GM21786 (cell line): Measurements from ENCODE around the gene C10orf53.

Experiments
- ATAC-seq: cut with Tn5 transposase; IDR thresholded peaks from one replicate; pipeline ENCODE4 v1.9.1; 2021; ENCODE audit not compliant: unreplicated experiment

C10orf53 gene, protein sequence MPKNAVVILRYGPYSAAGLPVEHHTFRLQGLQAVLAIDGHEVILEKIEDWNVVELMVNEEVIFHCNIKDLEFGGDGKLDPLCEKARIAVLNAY

DNA sequence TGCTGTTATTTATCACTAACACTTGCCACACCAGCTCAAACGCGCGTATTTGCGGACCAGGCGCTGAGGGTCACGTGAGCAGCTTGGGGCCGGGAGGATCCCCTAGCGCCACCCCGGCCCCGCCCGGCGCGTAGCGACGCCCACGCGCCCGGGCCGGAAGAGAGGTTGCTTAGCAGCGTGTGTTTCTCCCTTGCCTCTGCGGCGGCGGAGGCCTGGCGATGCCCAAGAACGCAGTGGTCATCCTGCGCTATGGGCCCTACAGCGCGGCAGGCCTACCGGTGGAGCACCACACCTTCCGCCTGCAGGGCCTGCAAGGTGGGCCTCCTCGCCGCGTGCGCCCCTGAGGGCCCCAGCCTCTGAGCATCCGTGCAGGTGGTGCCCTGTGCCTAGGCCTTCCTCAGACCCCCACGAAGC is at the start of gene C10orf53:
Gene C10orf53 (plus strand): TSS at position 172 of the 414 bp plus-strand sequence. CDS start 47 bp downstream, at position 219.
- no peak for ATAC-seq

DNA sequence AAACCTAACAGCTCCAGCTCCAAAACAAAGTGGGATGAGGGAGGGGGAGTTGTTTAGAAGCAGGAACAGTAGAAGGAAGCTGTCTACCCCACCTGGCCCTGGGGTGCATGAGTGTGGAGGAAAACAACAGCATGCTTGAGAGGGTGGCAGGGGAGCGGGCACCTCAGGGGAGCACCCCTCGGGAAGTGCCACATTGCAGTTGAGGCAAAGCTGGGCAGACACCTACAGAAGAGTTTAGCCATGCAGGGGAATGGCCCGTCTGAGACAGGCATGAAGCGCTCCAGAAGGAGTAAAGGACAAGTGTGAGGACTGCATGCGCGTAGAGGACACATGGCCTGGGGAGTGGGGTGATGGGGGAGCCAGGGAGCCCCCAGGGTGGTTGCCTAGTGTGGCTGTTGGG is 47.5 kb upstream of the C10orf53 start:
- no peak for ATAC-seq

DNA sequence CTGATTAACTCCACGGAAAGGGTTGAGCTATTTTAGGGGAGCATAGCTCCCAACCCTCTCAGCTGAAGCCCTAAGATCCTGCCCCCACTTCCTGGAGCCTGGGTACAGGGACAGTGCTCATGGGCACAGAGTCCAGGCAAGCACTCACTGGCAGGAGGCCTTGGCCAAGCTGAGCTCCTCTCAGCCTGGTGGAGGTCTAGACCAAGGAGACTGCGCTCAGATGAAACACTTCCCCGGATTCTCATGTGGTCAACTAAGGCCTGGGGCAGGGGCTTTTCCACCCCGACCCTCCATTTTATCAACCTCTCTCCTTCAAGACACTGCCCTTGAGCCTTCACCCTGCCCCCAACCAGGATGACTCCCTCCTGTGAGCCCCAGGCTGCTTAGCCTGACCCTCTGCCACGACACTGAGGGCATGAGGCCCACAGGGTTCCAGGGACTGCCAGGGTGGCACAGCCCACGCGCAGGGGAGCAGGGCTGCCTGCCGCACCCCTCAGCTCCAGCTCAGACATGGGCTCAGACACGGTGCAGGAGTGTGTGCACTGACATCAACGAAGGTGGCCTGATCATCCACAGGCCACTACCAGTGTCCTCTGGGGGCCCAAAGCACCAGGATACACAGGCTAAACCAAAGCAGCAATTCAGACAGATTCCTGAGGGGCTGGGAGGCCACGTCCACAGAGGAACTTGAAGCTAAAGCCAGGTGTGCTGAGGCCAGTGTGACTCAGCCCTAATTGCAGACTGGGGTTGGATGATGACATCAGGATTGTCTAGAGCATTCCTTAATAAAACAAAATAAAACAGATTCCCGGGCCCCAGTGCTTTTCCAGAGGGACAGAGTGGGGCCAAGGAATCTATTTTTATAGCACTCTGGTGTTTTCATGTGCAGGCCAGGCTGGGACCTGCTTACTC is 46.8 kb upstream of the C10orf53 start:
- no peak for ATAC-seq

DNA sequence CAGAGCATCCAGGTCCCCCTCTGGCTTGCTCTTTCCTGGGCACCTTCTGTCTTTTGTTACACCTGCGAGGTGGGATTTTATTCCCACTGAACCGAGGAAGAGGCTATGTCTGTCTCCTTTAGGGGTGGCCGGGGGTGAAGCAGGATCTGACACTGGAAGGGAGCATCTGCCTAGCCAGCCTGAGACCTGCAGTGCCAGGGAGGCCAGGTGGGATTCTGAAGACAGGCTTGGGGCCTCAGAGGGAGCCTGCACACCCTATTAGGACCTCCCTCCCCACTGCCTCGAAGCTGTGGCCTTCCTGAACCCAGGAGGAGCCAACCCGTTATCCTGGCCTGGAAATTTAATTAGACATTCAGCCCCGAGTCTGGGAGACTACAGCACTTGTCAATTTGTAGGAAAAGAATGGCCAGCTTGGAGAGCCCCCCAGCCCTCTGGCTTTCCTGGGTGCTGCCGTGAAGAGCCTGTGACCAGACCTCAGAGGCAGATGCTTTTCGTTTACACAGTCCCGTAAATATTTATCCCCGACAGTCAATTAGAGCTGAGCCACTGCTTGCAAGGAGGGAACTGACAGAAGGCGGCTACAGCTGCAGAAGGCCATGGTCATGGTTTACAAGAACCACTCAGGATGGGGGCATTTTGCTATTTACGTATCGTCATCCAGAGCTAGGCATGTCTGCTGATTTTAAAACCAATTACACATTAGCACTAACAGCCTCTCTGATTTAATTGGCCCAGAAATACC is 46.0 kb upstream of the C10orf53 start:
- no peak for ATAC-seq

DNA sequence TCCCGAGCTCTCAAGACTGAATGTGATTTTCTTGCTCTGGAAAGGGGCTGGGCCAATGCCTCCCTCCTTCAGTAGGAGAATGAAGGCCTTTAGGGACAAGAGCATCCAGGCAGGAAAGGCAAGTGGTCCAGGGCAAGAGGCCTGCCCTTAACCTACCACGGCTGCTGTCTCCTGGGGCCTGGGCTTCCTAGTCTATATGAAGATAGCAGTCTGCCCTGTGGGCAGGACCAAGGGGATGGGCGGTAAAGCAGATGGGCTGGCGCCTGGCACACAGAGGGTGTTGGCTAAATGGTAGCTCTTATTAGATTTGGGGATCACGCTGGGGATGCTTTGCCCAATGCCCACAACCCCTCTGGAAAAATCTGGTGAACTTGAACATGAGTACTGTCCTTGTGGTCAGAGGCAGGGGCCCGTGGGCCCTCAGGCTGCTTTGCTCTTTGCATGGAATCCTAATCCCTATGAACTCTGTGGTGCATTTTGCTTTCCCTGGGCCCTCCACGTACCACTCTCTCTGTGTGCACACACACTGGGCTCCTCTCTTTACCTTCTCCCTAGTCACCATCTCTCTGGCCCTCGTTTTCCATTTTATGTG is 45.3 kb upstream of the C10orf53 start:
- ATAC-seq, result no peak

DNA sequence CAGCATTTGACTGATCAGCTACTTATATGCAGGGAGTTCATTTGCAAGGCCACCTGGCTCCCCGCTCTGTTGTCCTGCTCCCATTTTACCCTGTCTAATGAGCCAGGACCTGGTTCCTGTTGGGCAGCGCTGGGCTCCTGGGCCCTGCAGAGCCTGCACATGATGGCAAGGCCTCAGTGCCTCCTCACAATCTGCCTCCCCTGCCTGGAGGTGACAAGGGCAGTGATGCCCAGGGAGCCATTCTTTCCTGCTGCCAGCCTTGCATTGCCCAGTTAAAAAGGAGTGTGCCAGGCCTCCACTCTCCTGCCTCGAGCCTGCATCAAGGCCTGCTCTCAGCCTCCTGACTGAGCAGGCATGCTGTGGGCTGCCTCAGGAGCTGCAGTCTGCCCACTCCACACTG is 37.1 kb upstream of the C10orf53 start:
- ATAC-seq, result no peak

DNA sequence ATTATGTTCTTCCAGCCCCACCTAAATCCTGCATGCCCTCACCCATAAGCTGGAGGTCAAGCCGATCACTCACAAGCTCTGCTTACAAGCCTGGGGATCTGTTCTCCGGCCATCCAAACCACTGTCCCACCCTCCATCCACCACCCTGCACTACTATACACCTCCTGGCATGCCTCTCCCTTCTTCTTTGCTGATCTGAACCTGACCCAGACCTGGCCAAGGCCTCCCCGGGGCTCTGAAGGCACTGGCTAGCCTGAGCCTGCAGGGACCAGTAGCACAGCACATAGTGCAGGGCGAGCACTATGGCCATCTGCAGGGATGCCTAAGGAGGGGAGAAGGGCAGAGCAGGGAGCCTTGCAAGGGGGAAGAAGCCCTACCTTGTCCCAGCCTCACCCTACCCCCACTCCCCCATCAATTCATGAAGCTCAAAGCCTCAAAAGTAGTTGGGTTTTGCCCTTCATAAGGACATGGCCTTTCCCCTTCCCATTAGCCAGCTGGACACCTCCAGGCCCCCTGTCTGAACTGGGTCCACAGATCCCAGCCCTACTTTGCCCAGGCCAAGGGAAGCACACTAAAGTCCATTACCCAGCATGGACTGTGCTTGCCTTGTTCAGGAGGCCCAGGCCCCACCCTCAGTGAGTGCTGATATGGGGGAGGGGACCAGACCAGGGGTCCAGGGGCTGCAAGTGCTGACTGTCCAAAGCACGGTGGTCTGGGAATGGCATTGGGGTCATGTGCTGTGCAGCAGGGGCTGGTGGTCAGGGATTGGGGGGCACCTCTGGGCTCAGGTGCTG is 36.0 kb upstream of the C10orf53 start:
- no peak for ATAC-seq

DNA sequence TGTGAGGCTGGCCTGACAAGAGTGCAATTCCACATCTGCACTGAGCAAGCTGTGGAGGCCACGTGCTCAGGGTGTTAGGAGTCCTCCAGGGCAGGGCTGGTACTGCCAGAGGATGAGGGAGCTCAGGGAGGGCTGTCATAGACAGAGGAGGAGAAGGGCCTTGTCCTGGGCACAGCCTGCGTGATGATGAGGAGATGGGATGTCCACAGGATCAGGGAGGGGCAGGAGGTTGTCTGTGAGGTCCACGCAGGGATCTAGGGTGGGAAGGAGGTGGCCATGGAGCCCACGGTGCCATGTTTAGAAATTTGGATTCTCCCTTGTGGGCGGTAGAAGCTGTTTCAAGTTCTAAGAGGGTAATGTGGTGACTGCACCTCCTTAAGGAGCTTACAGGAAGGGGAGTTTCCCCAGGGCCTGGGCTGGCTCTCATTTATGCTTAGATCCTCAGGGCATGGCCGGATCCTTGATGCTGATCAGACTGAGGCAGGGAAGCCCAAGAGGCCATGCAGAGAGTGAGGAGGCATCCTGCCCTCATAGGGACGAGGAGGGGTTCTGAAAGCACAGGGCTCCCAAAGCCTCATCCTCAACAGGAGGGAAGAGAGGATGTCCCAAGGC is 35.3 kb upstream of the C10orf53 start:
- ATAC-seq, result no peak

DNA sequence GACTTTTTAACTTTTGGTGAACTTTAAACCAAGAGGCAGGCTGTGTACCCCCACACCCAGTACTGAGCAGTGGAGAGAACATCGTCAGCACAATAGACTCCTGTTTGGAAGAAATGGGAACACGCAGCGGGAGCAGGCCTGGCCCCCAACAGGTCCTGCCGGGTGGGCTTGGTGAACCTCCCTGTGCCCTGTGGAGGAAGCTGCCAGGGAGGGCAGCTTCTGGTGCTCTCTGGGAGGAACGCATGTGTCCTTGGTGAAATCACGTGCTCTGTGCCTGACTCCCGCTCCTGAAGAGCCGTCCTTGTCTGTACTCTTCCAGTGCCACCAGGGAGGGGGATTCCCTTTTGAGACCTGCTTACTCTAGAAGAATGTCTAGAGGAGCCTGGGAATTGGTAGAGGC is 34.0 kb upstream of the C10orf53 start:
- no peak for ATAC-seq

DNA sequence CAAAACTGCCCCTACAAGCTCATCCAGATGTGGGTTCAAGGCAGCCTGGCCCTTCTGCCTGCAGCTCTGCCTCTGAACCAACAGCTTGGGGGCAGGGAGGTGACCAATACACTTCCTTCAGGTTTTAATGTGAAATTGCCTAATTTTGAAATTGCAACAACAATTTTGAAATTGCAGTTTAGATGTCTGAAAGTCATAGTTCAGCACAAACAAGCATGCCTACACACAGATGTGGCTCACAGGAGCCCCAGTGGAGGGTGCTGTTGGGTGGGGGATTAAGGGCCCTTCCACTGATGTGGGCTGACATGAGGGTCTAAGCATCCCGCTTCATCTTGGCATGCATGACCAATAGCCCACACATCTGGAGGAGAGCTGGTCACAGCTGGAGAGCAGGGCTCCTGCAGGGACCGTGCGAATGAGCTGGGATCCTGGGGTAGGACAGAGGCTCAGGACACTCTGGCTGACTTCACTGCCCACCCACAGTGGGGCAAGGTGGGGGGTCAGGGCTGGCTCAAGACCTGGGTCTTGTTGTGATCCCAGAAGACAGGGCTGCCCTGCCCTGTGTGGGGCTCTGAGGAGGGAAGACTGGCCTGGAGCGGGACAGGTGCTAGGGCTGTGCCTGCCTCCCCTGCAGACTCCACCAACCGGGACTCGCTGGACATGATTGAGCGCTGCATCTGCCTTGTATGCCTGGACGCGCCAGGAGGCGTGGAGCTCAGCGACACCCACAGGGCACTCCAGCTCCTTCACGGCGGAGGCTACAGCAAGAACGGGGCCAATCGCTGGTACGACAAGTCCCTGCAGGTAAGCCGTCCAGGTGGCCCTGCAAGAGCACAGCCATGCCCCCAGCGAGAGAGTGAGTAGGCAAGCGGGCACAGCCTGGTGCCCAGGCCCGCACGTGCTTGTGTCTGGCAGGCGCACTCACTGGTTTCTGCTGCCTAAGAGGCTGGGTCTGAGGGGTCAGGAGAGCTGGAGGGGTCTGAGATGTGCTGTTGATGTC is 33.3 kb upstream of the C10orf53 start:
- no peak for ATAC-seq

DNA sequence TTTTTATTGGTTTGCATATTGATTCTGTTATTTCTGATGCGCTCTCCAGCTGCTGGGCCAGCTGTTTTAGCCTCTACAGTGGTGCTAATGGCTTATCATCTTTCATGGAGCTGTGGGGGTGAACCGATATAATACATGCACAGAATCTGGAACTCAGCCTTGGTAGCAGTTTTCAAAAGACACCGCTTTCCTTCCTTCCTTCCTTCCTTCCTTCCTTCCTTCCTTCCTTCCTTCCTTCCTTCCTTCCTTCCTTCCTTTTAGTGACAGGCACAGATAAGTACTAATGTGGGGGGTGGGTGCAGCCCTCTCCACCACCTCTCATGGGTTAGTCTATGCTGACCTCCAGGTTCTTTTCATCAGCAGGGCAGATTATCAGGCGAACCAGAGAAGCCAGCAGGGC is 31.9 kb upstream of the C10orf53 start:
- no peak for ATAC-seq

DNA sequence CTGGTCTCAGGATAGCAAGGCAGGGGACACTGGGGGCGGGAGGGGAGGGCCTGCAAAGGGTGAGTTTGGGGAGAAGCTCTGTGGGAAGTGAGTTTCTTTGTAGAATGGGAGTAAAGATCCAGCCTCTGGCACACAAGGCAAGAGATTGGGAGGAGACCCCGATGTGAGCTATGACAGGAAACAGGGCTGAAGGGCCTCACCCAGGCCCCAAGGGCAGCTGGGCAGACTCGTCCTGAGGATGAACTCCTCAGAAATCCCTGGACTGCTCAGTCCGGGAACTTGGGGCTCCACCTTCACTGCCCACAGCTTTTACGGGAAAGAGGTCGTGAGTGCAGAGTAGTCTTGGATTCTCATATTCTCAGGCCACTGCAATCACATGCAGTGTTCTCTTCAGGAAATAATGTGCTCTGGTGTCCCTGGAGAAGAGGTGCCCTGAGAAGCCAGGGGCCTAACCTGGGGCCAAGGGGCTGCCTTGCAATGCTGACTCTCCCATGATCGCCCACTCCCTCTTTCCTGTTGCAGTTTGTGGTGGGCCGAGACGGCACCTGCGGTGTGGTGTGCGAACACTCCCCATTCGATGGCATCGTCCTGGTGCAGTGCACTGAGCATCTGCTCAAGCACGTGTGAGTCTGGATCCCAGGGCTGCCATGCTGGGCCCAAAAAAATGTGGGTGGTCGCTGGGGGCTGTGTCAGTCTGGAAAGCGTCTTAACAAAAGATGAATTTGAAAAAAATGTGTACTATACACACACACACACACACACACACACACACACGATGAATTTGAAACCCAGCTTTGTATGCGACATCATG is 31.3 kb upstream of the C10orf53 start:
- no peak for ATAC-seq

DNA sequence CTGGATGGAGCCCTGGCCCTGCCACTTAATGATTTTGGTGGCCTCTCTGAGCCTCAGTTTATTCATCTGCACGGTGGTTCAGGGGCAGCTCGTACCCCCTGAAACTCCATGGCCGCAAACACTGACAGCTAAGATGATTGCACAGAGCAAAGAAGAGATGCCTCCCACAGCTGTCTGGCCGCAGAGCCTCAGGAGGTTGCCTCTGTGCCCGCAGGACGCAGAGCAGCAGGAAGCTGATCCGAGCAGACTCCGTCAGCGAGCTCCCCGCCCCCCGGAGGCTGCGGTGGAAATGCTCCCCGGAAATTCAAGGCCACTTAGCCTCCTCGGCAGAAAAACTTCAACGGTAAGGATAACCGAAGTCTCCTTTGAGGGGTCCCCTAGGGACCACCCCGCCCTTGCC is 30.2 kb upstream of the C10orf53 start:
- no peak for ATAC-seq

DNA sequence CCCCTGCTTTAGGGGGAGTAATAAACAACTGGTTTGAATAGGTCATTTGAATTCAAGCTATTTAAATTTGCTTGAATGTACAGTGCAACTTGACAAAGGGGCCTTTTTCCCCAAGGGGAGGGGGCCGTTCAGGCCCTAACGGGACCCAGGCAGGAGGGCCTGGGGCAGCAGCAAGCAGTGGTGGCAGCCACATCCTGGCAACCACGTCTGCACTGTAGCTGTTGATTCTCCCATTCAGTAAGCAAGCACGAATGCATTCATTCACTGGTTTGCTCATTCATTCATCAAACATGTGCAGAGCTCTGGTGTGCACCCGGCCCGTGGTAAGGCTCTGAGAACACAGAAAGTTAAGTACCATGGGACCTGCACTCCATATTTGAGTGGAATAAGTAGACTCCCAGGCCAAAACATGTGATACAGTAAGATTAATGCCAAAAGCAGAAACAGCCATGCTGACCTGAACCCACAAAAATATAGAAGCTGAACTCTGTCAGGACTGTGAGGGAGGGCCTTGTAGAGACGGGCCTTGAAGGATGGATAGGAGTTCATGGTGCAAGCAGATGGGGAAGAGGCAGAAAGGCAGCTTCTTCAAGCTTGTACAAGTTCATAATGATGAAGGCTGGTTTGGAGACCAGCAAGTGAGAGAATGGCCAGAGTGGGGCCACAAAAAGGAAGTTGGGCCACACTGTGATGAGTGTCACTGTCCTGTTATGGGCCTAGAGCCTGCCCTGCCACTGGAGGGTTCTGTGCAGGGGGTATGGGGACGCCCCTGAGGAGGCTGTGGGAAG is 29.3 kb upstream of the C10orf53 start:
- ATAC-seq, result no peak

DNA sequence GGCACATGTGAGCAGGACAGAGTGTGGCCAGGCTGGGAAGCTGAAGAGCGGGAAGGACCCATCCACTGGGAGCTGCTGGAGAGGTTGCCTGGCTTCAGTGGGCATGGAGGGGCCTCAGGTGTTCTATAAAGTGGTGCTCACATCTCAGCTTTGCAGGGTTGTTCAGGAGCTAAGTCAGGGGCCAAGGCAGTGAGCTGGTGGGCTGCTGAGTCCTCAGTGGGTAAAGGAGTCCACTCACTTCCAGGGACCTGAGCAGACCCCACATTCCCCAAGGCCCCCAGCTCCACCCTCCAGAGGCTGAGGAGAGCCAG is 28.8 kb upstream of the C10orf53 start:
- ATAC-seq, result no peak

DNA sequence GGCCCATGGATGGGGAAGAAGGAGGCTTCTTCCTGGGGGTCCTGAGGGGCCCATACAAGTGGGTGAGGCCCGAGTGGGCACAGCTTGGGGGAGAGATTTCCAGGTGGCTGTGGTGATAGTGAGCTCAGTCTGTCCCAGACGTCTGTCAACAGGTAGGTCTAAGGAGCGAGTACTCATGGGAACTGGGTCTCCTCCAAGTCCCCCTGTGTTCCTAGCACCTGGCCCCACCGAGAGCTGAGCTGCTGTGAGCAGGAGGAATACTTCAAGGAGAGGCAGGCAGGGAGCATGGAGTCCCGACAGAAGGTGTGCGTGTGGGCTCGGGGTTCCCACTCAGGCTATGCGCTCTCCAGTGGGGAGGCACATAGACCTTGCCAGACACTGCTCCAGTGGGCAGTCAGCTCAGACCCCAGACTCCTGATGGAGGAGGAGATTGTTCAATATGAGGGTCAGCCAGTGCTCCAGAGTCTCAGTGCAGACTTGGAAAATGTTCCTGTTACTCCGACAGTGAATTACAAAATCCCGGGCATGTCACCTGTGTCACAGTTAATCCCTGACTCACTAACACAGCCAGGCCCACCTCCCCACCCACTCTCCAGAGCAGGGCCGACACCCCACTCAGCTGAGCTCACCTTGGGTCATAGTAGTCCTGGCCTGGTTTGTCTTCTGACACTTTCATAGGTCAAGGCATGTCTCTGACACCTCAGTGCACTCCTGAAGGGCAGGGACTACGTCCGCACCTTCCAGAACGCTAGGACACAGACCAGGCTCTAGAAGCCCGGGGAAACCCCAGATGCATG is 28.2 kb upstream of the C10orf53 start:
- ATAC-seq, result no peak

DNA sequence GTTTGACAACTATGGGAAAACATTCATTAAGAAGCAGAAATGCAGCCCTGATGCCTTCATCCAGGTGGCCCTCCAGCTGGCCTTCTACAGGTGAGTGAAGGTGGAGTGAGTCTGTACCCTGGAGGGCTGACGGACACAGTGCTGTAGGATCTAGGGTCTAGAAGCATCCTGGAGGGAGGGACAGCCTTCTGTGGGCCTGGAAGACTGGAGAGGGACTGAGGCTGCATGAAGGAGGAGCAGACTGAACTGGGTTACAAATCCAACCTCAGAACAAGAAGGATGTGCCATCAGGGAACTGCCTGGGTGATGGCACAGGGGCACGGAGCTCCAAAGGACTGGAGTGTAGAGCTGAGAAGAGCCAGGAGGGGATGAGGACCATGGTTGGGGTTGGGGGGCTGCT is 27.5 kb upstream of the C10orf53 start:
- no peak for ATAC-seq
